ENCODE results near the gene ATP5F1C. TPM values are rescaled to one million over a fixed set of nuclear protein-coding genes. Genes with fewer than 3 reads are reported as not detected.

The ATP5F1C gene
- total RNA-seq, 1 experiment from 2014 or later, result 280 TPM

DNA sequence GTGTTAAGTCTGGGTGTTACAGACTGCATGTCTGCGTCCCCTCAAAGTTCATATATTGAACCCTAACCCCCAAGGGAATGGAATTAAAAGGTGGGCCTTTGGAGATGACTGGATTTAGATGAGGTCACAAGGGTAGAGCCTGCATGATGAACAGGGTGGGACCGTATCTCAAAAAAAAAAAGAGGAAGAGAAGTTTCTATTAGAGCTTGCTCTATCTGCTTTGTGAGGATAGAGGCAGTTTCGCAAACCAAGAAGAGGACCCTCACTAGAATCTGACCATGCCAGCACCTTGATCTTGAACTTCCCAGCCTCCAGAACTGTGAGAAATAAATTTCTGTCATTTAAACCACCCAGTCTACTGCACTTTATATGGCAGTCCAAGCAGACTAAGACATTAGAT, 1.5 kb upstream of the ATP5F1C start:
- TF ChIP-seq, protein P1, sequence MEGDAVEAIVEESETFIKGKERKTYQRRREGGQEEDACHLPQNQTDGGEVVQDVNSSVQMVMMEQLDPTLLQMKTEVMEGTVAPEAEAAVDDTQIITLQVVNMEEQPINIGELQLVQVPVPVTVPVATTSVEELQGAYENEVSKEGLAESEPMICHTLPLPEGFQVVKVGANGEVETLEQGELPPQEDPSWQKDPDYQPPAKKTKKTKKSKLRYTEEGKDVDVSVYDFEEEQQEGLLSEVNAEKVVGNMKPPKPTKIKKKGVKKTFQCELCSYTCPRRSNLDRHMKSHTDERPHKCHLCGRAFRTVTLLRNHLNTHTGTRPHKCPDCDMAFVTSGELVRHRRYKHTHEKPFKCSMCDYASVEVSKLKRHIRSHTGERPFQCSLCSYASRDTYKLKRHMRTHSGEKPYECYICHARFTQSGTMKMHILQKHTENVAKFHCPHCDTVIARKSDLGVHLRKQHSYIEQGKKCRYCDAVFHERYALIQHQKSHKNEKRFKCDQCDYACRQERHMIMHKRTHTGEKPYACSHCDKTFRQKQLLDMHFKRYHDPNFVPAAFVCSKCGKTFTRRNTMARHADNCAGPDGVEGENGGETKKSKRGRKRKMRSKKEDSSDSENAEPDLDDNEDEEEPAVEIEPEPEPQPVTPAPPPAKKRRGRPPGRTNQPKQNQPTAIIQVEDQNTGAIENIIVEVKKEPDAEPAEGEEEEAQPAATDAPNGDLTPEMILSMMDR (conservative IDR thresholded peaks at IDR 0.05), result no peak
- H3K79me2 ChIP-seq (ENCODE audit: insufficient read depth, low read length), result peaks cover 43% of the 10 kb centered on the region
- no peaks in the 10 kb centered on the region for H3K9me3 ChIP-seq (ENCODE audit: control insufficient read depth, low read depth, low read length)
- H3K79me1 ChIP-seq (ENCODE audit: insufficient read depth, low read depth, low read length, poor library complexity, severe bottlenecking), result peaks cover 3% of the 10 kb centered on the region
- no peak overlapping the region for H3K23ac ChIP-seq (ENCODE audit: insufficient read length, low read depth, low read length)
- H4K8ac ChIP-seq (replicated peaks; ENCODE audit: insufficient read length, low read depth, low read length), result no peak overlapping the region
- Mint-ChIP-seq H3K4me1 (peaks cover 13 to 15% of the 10 kb centered on the region in 2 experiments), H3K4me3 (no peak overlapping the region), H3K36me3 (ENCODE audit: insufficient read depth in 1 of 3, low read depth in 3 of 3) (peaks cover 6 to 22% (median 19%) of the 10 kb centered on the region in 3 experiments; a peak in 6 of 7 replicates), H3K27me3 (ENCODE audit: low read depth) (no peaks in the 10 kb centered on the region), H3K9me3 (no peaks in the 10 kb centered on the region), H3K27ac (no peak overlapping the region)
- H3K27me3 ChIP-seq (ENCODE audit: insufficient read depth, low read length), result no peaks in the 10 kb centered on the region
- no peaks in the 10 kb centered on the region for H3K4me1 ChIP-seq (ENCODE audit: insufficient read depth, low read length)
- no peak overlapping the region for H3K27ac ChIP-seq (ENCODE audit: insufficient read length, low read depth, low read length)
- no peak overlapping the region for H3K14ac ChIP-seq (ENCODE audit: insufficient read depth, low read length)
- H3K18ac ChIP-seq (ENCODE audit: insufficient read length, low read depth, low read length), result no peak overlapping the region
- H2AK5ac ChIP-seq (ENCODE audit: insufficient read length, low read length), result no peak overlapping the region
- no peak overlapping the region for H3T11ph ChIP-seq (ENCODE audit: low read length)
- no peak overlapping the region for H4K5ac ChIP-seq (ENCODE audit: insufficient read length, low read depth, low read length)
- no peak overlapping the region for H3K4ac ChIP-seq (ENCODE audit: low read depth, low read length)
- H4K20me1 ChIP-seq (ENCODE audit: control insufficient read depth, insufficient read depth, insufficient read length), result no peaks in the 10 kb centered on the region
- H2BK5ac ChIP-seq (ENCODE audit: insufficient read length, low read length), result no peak overlapping the region
- no peak overlapping the region for H2BK20ac ChIP-seq (ENCODE audit: low read depth, low read length, poor library complexity, severe bottlenecking)
- H4K91ac ChIP-seq (ENCODE audit: insufficient read length, low read depth, low read length), result no peak overlapping the region
- no CpG with 5 or more reads among the region's 3 CpGs for WGBS (ENCODE audit: extremely low coverage, insufficient read length, low lambda C conversion rate)
- H2BK120ac ChIP-seq (ENCODE audit: low read depth, low read length, poor library complexity, severe bottlenecking), result no peak overlapping the region
- H3K4me2 ChIP-seq (ENCODE audit: insufficient read depth, insufficient read length, low read length), result peak overlapping the region; percentile 95
- H3K56ac ChIP-seq (ENCODE audit: insufficient read length, low read depth, low read length), result no peak overlapping the region
- no peak overlapping the region for H2BK15ac ChIP-seq (ENCODE audit: low read depth, low read length)
- peak overlapping the region; percentile 8 for H3K9ac ChIP-seq (ENCODE audit: extremely low read depth, insufficient read length, low read length)
- H3K23me2 ChIP-seq (ENCODE audit: insufficient read length, low read depth, low read length, poor library complexity, severe bottlenecking), result peaks cover 5% of the 10 kb centered on the region
- no peak overlapping the region for H2BK12ac ChIP-seq (ENCODE audit: insufficient read length, low read depth, low read length)
- DNase-seq, result no peak
- no peak overlapping the region for H2AFZ ChIP-seq (ENCODE audit: low read length)

Data from H9 (cell line).